DND-41 (cell line): ENCODE data around the gene NCF4.

ENCODE experiments used
- ATAC-seq: fragments of 200-7000 bp; cut with Tn5 transposase; 3 replicates; pipeline ENCODE4 v1.9.1; 2021; ENCODE audit warnings: low read depth; ENCODE audit not compliant: insufficient read depth
- DNase-seq: peaks from one replicate; pipeline ENCODE4 v3.0.0-alpha.2; 2020
- H2AFZ ChIP-seq: 2 replicates; pipeline ENCODE4 v1.6.0; 2012; ENCODE audit warnings: low read depth, low read length
- H3K27ac ChIP-seq: 2 replicates; pipeline ENCODE4 v1.5.1; 2012; ENCODE audit warnings: low read length, inconsistent platforms
- H3K27me3 ChIP-seq: fragments of 200-600 bp; sonication (generic); 2 replicates; pipeline ENCODE4 v1.6.0; 2012; ENCODE audit warnings: low read length, mild to moderate bottlenecking, inconsistent platforms; ENCODE audit not compliant: insufficient read depth, poor library complexity
- H3K36me3 ChIP-seq: 2 replicates; pipeline ENCODE4 v1.5.1; 2012; ENCODE audit warnings: low read length, inconsistent platforms; ENCODE audit not compliant: insufficient read depth
- H3K4me1 ChIP-seq: 2 replicates; pipeline ENCODE4 v1.5.1; 2012; ENCODE audit warnings: mild to moderate bottlenecking, low read length; ENCODE audit not compliant: insufficient read depth
- H3K4me2 ChIP-seq: 2 replicates; pipeline ENCODE4 v1.6.0; 2012; ENCODE audit warnings: mild to moderate bottlenecking, moderate library complexity, low read length, inconsistent platforms; ENCODE audit not compliant: insufficient read depth
- H3K4me3 ChIP-seq, 2 experiments: fragments of 200-600 bp in 1 of 2; shearing (Covaris generic) in 1 of 2; 2 replicates each; pipeline ENCODE4 v1.5.1; 2012 to 2016; ENCODE audit warnings: inconsistent platforms in 2 of 2, low read length in 2 of 2, mild to moderate bottlenecking in 2 of 2, low read depth in 1 of 2, moderate library complexity in 1 of 2
- H3K79me2 ChIP-seq: 2 replicates; pipeline ENCODE4 v1.6.0; 2012; ENCODE audit warnings: low read length, inconsistent platforms; ENCODE audit not compliant: insufficient read depth
- H3K9ac ChIP-seq: 2 replicates; pipeline ENCODE4 v1.6.0; 2012; ENCODE audit warnings: low read depth, mild to moderate bottlenecking, inconsistent platforms, low read length, moderate library complexity
- H3K9me3 ChIP-seq: 2 replicates; pipeline ENCODE4 v1.5.1; 2012; ENCODE audit warnings: low read length, moderate library complexity, mild to moderate bottlenecking, inconsistent platforms; ENCODE audit not compliant: insufficient read depth, severe bottlenecking
- H4K20me1 ChIP-seq: 2 replicates; pipeline ENCODE4 v1.6.0; 2012; ENCODE audit warnings: low read length; ENCODE audit not compliant: insufficient read depth
- CTCF ChIP-seq: IDR thresholded peaks from 2 replicates; pipeline ENCODE4 v1.5.1; 2012; ENCODE audit warnings: borderline replicate concordance, low read length, moderate library complexity, mild to moderate bottlenecking; ENCODE audit not compliant: poor library complexity, severe bottlenecking; ENCODE audit errors: extremely low read depth
- EZH2 ChIP-seq: IDR thresholded peaks from 3 replicates; pipeline ENCODE4 v1.6.1; 2012; ENCODE audit warnings: borderline replicate concordance, low read depth, mild to moderate bottlenecking, moderate library complexity, low read length, inconsistent platforms; ENCODE audit not compliant: severe bottlenecking

NCF4 gene

GRCh38 chr22:36817525-36817848 lies 43.3 kb upstream of the NCF4 start:
- H3K27ac ChIP-seq, result no peak overlapping the region
- H3K9ac ChIP-seq, result no peak overlapping the region
- H3K27me3 ChIP-seq, result peaks cover 54% of the 10 kb centered on the region
- H3K79me2 ChIP-seq, result no peaks in the 10 kb centered on the region
- H3K4me1 ChIP-seq, result no peaks in the 10 kb centered on the region
- H2AFZ ChIP-seq, result no peak overlapping the region
- no peak overlapping the region for H3K4me3 ChIP-seq
- no peak for ATAC-seq
- no peak for DNase-seq
- H3K9me3 ChIP-seq, result no peaks in the 10 kb centered on the region
- TF ChIP-seq CTCF (no peak), EZH2 (no peak)
- H3K4me2 ChIP-seq, result no peak overlapping the region
- no peaks in the 10 kb centered on the region for H3K36me3 ChIP-seq
- H4K20me1 ChIP-seq, result no peaks in the 10 kb centered on the region

GRCh38 chr22:36818010-36818642 lies 42.7 kb upstream of the NCF4 start:
- H3K27me3 ChIP-seq, result peaks cover 48% of the 10 kb centered on the region
- H2AFZ ChIP-seq, result no peak overlapping the region
- H4K20me1 ChIP-seq, result no peaks in the 10 kb centered on the region
- no peaks in the 10 kb centered on the region for H3K4me1 ChIP-seq
- no peak for DNase-seq
- H3K9ac ChIP-seq, result no peak overlapping the region
- no peak overlapping the region for H3K4me3 ChIP-seq
- no peaks in the 10 kb centered on the region for H3K79me2 ChIP-seq
- TF ChIP-seq EZH2, result no peak
- no peak for TF ChIP-seq CTCF
- no peaks in the 10 kb centered on the region for H3K36me3 ChIP-seq
- no peak overlapping the region for H3K4me2 ChIP-seq
- H3K9me3 ChIP-seq, result no peaks in the 10 kb centered on the region
- no peak overlapping the region for H3K27ac ChIP-seq
- no peak for ATAC-seq

GRCh38 chr22:36819112-36819511 lies 41.7 kb upstream of the NCF4 start:
- Histone ChIP-seq H3K27ac (no peak overlapping the region), H3K9ac (no peak overlapping the region), H4K20me1 (no peaks in the 10 kb centered on the region), H3K4me1 (no peaks in the 10 kb centered on the region), H3K4me2 (no peak overlapping the region), H3K36me3 (no peaks in the 10 kb centered on the region), H3K79me2 (no peaks in the 10 kb centered on the region), H3K4me3 (no peak overlapping the region), H3K27me3 (peaks cover 41% of the 10 kb centered on the region), H3K9me3 (no peaks in the 10 kb centered on the region), H2AFZ (no peak overlapping the region)
- DNase-seq (no peak), ATAC-seq (no peak)
- no peak for TF ChIP-seq CTCF
- TF ChIP-seq EZH2, result no peak

- Histone ChIP-seq H3K27ac (no peak overlapping the region), H3K9ac (no peak overlapping the region), H3K4me2 (no peak overlapping the region), H3K27me3 (peaks cover 15% of the 10 kb centered on the region), H2AFZ (no peak overlapping the region), H3K4me3 (no peak overlapping the region), H3K9me3 (no peaks in the 10 kb centered on the region), H4K20me1 (no peaks in the 10 kb centered on the region), H3K4me1 (no peaks in the 10 kb centered on the region), H3K79me2 (no peaks in the 10 kb centered on the region), H3K36me3 (no peaks in the 10 kb centered on the region)
- DNase-seq (no peak), ATAC-seq (no peak)
- TF ChIP-seq CTCF (no peak), EZH2 (no peak)
Measured at GRCh38 chr22:36822581-36822980, 38.2 kb upstream of the NCF4 start.
